ENCODE measurements around the gene SP8. TPM values are rescaled to one million over a fixed set of nuclear protein-coding genes. Genes with fewer than 3 reads are reported as not detected.

SP8 gene
- total RNA-seq, 1 donor from 2014 or later: not detected

DNA sequence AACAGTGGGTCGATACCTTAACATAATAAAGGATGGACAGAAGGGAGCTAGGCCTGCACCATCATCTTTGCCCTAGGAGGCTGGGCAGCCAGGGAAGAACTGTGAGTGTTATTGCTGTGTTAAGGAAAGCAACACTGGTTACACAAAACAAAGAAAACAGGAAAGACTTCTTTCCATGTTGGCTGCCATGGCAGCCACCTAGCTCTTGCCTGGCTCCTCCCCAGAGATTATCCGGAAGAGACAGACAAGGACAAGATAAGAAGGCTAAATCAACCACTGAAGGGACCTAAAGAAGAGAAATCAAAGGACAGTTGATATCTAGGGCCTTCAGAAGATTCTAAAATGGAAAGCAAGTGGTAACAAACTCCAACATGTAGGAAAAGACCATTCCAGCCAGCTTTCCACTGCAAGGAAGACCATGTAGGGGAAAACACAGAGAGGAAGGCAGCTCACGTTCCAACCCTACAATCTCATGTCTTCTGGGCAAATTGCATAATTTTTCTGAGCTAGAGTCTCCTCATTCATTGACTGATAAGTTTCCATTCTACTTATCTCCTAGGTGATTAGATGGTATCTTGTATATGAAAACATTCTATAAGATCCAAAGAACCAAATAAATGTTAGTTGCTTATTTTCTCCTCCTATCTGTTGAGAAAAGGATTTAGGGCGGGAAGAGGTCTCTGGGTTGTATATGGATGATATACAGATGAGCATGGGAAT is 51.2 kb downstream of the SP8 start:
- Mint-ChIP-seq H3K36me3 (ENCODE audit: unreplicated experiment) (no peaks in the 10 kb centered on the region), H3K27ac (ENCODE audit: unreplicated experiment) (no peak overlapping the region), H3K4me3 (ENCODE audit: unreplicated experiment) (no peak overlapping the region), H3K27me3 (ENCODE audit: unreplicated experiment) (no peaks in the 10 kb centered on the region), H3K9me3 (ENCODE audit: unreplicated experiment) (peaks cover 5% of the 10 kb centered on the region), H3K4me1 (ENCODE audit: unreplicated experiment) (no peaks in the 10 kb centered on the region)
- DNase-seq (ENCODE audit: extremely low spot score, unreplicated experiment): no peak
- no peak for TF ChIP-seq CTCF (IDR thresholded peaks at IDR 0.05)

Other genes starting within 250 kb of the SP8 start
- gene ABCB5, start 171.2 kb downstream of the SP8 start, total RNA-seq: not detected in 2 replicates